Nephron (organoid): ENCODE data around the gene VPS33B.

Experiments
- H3K27ac Mint-ChIP-seq, 3 experiments: 2 replicates each; pipeline ENCODE4 v1.8.0; 2020; ENCODE audit warnings: mixed read lengths in 3 of 3, mild to moderate bottlenecking in 2 of 3, moderate library complexity in 1 of 3
- H3K27me3 Mint-ChIP-seq: 2 replicates; pipeline ENCODE4 v1.8.0; 2021; ENCODE audit warnings: low read depth, mild to moderate bottlenecking, moderate library complexity, mixed read lengths
- H3K36me3 Mint-ChIP-seq: 2 replicates; pipeline ENCODE4 v1.8.0; 2020; ENCODE audit warnings: low read depth, mixed read lengths
- H3K4me1 Mint-ChIP-seq: 2 replicates; pipeline ENCODE4 v1.8.0; 2020; ENCODE audit warnings: mixed read lengths
- H3K4me3 Mint-ChIP-seq, 3 experiments: 2 replicates each; pipeline ENCODE4 v1.8.0; 2020; ENCODE audit warnings: mild to moderate bottlenecking in 3 of 3, mixed read lengths in 3 of 3, moderate library complexity in 2 of 3
- H3K9me3 Mint-ChIP-seq: 2 replicates; pipeline ENCODE4 v1.8.0; 2020; ENCODE audit warnings: mixed read lengths
- CTCF ChIP-seq, 3 experiments: fragments of 200-600 bp; sonication (generic); IDR thresholded peaks; one replicate each; pipeline ENCODE4 v1.5.0; 2021; ENCODE audit warnings: antibody characterized with exemption in 3 of 3; ENCODE audit not compliant: unreplicated experiment in 3 of 3

Gene VPS33B

GRCh38 chr15:90959894-90960293, 62.5 kb downstream of the VPS33B start:
- TF ChIP-seq CTCF (IDR thresholded peaks at IDR 0.05; ENCODE audit: unreplicated experiment in 3 of 3), result no peak
- Mint-ChIP-seq H3K9me3 (no peaks in the 10 kb centered on the region), H3K27me3 (no peaks in the 10 kb centered on the region), H3K4me3 (peak overlapping the region; percentile 34 to 72 (median 57)), H3K4me1 (peaks cover 25% of the 10 kb centered on the region), H3K27ac (peak overlapping the region in 2 of 3 experiments; percentile 30 to 58), H3K36me3 (peaks cover 24% of the 10 kb centered on the region)

- Mint-ChIP-seq H3K27ac (peak overlapping the region in 2 of 3 experiments; percentile 30 to 58), H3K4me3 (peak overlapping the region; percentile 50 to 79 (median 72)), H3K36me3 (peaks cover 24% of the 10 kb centered on the region), H3K4me1 (peaks cover 25% of the 10 kb centered on the region), H3K27me3 (no peaks in the 10 kb centered on the region), H3K9me3 (no peaks in the 10 kb centered on the region)
- TF ChIP-seq CTCF (IDR thresholded peaks at IDR 0.05; ENCODE audit: unreplicated experiment in 3 of 3), result no peak
These were observed 63.3 kb downstream of the VPS33B start for GRCh38 chr15:90959028-90959595.

GRCh38 chr15:90957791-90958190, 64.6 kb downstream of the VPS33B start:
- Mint-ChIP-seq H3K4me3 (peak overlapping the region; percentile 89 to 96 (median 91)), H3K4me1 (peaks cover 25% of the 10 kb centered on the region), H3K36me3 (peaks cover 21% of the 10 kb centered on the region), H3K27ac (peak overlapping the region; percentile 79 to 87 (median 82)), H3K9me3 (no peaks in the 10 kb centered on the region), H3K27me3 (no peaks in the 10 kb centered on the region)
- no peak for TF ChIP-seq CTCF (IDR thresholded peaks at IDR 0.05; ENCODE audit: unreplicated experiment in 3 of 3)

GRCh38 chr15:90957031-90957790, 65.2 kb downstream of the VPS33B start:
- Mint-ChIP-seq H3K4me3 (peak overlapping the region; percentile 89 to 96 (median 91)), H3K4me1 (peaks cover 25% of the 10 kb centered on the region), H3K27me3 (no peaks in the 10 kb centered on the region), H3K36me3 (peaks cover 21% of the 10 kb centered on the region), H3K27ac (peak overlapping the region; percentile 79 to 87 (median 82)), H3K9me3 (no peaks in the 10 kb centered on the region)
- no peak for TF ChIP-seq CTCF (IDR thresholded peaks at IDR 0.05; ENCODE audit: unreplicated experiment in 3 of 3)

- Mint-ChIP-seq H3K4me3 (peak overlapping the region; percentile 85 to 92 (median 90)), H3K36me3 (peaks cover 27% of the 10 kb centered on the region), H3K9me3 (no peaks in the 10 kb centered on the region), H3K27ac (peak overlapping the region in 2 of 3 experiments; percentile 25 to 69), H3K4me1 (peaks cover 25% of the 10 kb centered on the region), H3K27me3 (no peaks in the 10 kb centered on the region)
- TF ChIP-seq CTCF (IDR thresholded peaks at IDR 0.05; ENCODE audit: unreplicated experiment in 3 of 3), result peak; percentile 94 to 96 (median 96)
These were observed 65.9 kb downstream of the VPS33B start for GRCh38 chr15:90956274-90957030.
